ENCODE data around the gene SBNO1.

GRCh38 chr12:123282111-123282510, 82.5 kb downstream of the SBNO1 start:
- TF ChIP-seq CTCF (IDR thresholded peaks at IDR 0.05; ENCODE audit: low read depth, low read length, poor library complexity, severe bottlenecking): no peak
- TF ChIP-seq EZH2phosphoT487 (IDR thresholded peaks at IDR 0.05; ENCODE audit: borderline replicate concordance, low read length): no peak

All from DOHH2 (cell line).